Psoas muscle (tissue), 8 donors: ENCODE measurements around the gene METTL13. TPM values are rescaled to one million over a fixed set of nuclear protein-coding genes. Genes with fewer than 3 reads are reported as not detected.
A peak's percentile ranks its signal among the peaks of the same experiment; 100 is the strongest.

ENCODE experiments used
- ATAC-seq, 4 donors: fragments of 200-7000 bp; cut with Tn5 transposase; one replicate each; pipeline ENCODE4 v1.9.1; 2020; ENCODE audit warnings: moderate library complexity in 3 of 4, mild to moderate bottlenecking in 2 of 4
- DNase-seq, 2 donors: peaks; one replicate each; pipeline ENCODE4 v3.0.0-alpha.2; 2020
- H3K27ac ChIP-seq: fragments of 200-600 bp; one replicate; pipeline ENCODE4 v1.8.0; 2022
- H3K27me3 ChIP-seq, 3 donors: fragments of 200-600 bp in 1 of 3; one replicate each; pipeline versions ENCODE4 v1.6.1 to v1.8.0; 2013 to 2022; ENCODE audit warnings: low read length in 2 of 3, mild to moderate bottlenecking in 2 of 3, moderate library complexity in 1 of 3; ENCODE audit not compliant: insufficient read depth in 3 of 3
- H3K36me3 ChIP-seq, 2 donors: fragments of 200-600 bp in 1 of 2; one replicate each; pipeline versions ENCODE4 v1.6.1 to v1.8.0; 2013 to 2022; ENCODE audit warnings: low read depth in 1 of 2, mild to moderate bottlenecking in 1 of 2, moderate library complexity in 1 of 2; ENCODE audit not compliant: insufficient read depth in 1 of 2
- H3K4me1 ChIP-seq: fragments of 200-600 bp; one replicate; pipeline ENCODE4 v1.8.0; 2022
- H3K4me3 ChIP-seq: fragments of 200-600 bp; one replicate; pipeline ENCODE4 v1.8.0; 2022; ENCODE audit warnings: mild to moderate bottlenecking
- H3K9me3 ChIP-seq: fragments of 200-600 bp; one replicate; pipeline ENCODE4 v1.8.0; 2022
- WGBS, 3 donors: extraction: QIAGEN DNeasy Blood & Tissue Kit; methylation state at CpG; one replicate each; pipeline versions ENCODE4 v1.1.6 to v1.1.7; 2013; 5-methylcytosine and 5-hydroxymethylcytosine counted together
- intact Hi-C, 2 donors: fragments of 100-400 bp; cut with DNase I; formaldehyde crosslinking; loops; one replicate each; pipeline versions ENCODE4 v1.11.0 to v1.14.2; 2022
- long read RNA-seq, 2 donors: library from polyadenylated mRNA; unstranded; transcript quantifications; one replicate each; pipeline ENCODE4 v2.0.0, GENCODE V29; 2021
- polyA plus RNA-seq, 3 donors: library from polyadenylated mRNA; stranded (reverse); fragments of 200-250 nt; gene quantifications; one replicate each; pipeline ENCODE4 v1.2.3, GENCODE V29; 2013
- total RNA-seq, 4 donors: library from RNA; stranded (reverse); fragmentation: NEBNext Ultra II Directional in 2 of 4; extraction: Animal tissue kit (Norgen Biotek cat#: 25700) in 2 of 4; gene quantifications; one replicate each; pipeline versions ENCODE4 v1.2.1 to v1.2.4, GENCODE V29; 2021 to 2023
- TF ChIP-seq, protein P1 (sequence below): fragments of 200-600 bp; IDR thresholded peaks from one replicate; pipeline ENCODE4 v1.8.0; 2022; ENCODE audit warnings: antibody characterized with exemption
- donor health status: healthy with polysubstance abuse.
- donor health status: DM: no; HTN: no; CAD: no; lungs with moderate emphysema.
- donor health status: Bipolar disorder and iron deficiency.
- donor health status: healthy.
- donor health status: DM: yes; HTN: yes; CAD: no.
- donor health status: DM: no; HTN: no; CAD: no.
- donor health status: DM: no; HTN: no; CAD: no.
- donor health status: DM: yes; HTN: yes; CAD: no.

METTL13 gene, protein sequence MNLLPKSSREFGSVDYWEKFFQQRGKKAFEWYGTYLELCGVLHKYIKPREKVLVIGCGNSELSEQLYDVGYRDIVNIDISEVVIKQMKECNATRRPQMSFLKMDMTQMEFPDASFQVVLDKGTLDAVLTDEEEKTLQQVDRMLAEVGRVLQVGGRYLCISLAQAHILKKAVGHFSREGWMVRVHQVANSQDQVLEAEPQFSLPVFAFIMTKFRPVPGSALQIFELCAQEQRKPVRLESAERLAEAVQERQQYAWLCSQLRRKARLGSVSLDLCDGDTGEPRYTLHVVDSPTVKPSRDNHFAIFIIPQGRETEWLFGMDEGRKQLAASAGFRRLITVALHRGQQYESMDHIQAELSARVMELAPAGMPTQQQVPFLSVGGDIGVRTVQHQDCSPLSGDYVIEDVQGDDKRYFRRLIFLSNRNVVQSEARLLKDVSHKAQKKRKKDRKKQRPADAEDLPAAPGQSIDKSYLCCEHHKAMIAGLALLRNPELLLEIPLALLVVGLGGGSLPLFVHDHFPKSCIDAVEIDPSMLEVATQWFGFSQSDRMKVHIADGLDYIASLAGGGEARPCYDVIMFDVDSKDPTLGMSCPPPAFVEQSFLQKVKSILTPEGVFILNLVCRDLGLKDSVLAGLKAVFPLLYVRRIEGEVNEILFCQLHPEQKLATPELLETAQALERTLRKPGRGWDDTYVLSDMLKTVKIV
- 10 to 100 TPM; 19.0 to 26.8 (median 23.1) TPM for total RNA-seq
- 10 to 100 TPM; 15.0 to 66.4 (median 41.4) TPM for polyA plus RNA-seq
- long read RNA-seq, donor 1, transcript METTL13-201 (8 exons, 3,327 nt) = major isoform, 14 of 26 reads
- long read RNA-seq, donor 1, partial matches to known transcripts = 3 of 26 reads
- long read RNA-seq, donor 1, other reads (novel, unspliced or antisense) = 9 of 26 reads
- long read RNA-seq, donor 2, transcript METTL13-201 (8 exons, 3,327 nt) = major isoform, 18 of 34 reads
- long read RNA-seq, donor 2, partial matches to known transcripts = 2 of 34 reads
- long read RNA-seq, donor 2, other reads (novel, unspliced or antisense) = 14 of 34 reads

- WGBS, 3 donors = 0% methylated on average over 57 of the region's 57 CpGs
Measured at GRCh38 chr1:171781176-171781875, at the start of gene METTL13. Gene METTL13, plus strand, starts transcription at chr1:171781660. Its CDS starts 308 bp downstream, at chr1:171781968.

GRCh38 chr1:171736196-171736595, 45.3 kb upstream of the METTL13 start:
- no peak for DNase-seq
- Histone ChIP-seq H3K9me3 (no peaks in the 10 kb centered on the region), H3K27me3 (no peaks in the 10 kb centered on the region), H3K4me3 (no peak overlapping the region), H3K4me1 (peaks cover 18% of the 10 kb centered on the region), H3K36me3 (peaks cover 0 to 46% of the 10 kb centered on the region in 2 donors), H3K27ac (no peak overlapping the region)
- 95 to 98% (median 96%) methylated on average over 2 of the region's 2 CpGs for WGBS, 3 donors
- intact Hi-C loops = no loop called here
- ATAC-seq = no peak
- TF ChIP-seq, protein P1, sequence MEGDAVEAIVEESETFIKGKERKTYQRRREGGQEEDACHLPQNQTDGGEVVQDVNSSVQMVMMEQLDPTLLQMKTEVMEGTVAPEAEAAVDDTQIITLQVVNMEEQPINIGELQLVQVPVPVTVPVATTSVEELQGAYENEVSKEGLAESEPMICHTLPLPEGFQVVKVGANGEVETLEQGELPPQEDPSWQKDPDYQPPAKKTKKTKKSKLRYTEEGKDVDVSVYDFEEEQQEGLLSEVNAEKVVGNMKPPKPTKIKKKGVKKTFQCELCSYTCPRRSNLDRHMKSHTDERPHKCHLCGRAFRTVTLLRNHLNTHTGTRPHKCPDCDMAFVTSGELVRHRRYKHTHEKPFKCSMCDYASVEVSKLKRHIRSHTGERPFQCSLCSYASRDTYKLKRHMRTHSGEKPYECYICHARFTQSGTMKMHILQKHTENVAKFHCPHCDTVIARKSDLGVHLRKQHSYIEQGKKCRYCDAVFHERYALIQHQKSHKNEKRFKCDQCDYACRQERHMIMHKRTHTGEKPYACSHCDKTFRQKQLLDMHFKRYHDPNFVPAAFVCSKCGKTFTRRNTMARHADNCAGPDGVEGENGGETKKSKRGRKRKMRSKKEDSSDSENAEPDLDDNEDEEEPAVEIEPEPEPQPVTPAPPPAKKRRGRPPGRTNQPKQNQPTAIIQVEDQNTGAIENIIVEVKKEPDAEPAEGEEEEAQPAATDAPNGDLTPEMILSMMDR = no peak

More at GRCh38 chr1:171781176-171781875, at the start of gene METTL13:
- Histone ChIP-seq H3K9me3 (no peaks in the 10 kb centered on the region), H3K27ac (peak within 1 kb of the TSS; percentile 91), H3K36me3 (peaks cover 0 to 19% of the 10 kb centered on the region in 2 donors), H3K4me3 (peak within 1 kb of the TSS; percentile 92), H3K4me1 (peaks cover 26% of the 10 kb centered on the region), H3K27me3 (no peaks in the 10 kb centered on the region)
- ATAC-seq = peak; percentile 98 to 100 (median 99)
- intact Hi-C loops = loop anchor here (2.0 to 10.0 kb wide), 5 partner anchors 39 to 663 kb away; partner anchors contain the start of genes VAMP4 (in 2 of the 2) and PIGC (in 1 of the 2)
- TF ChIP-seq, protein P1 = no peak
- DNase-seq = peak; percentile 99

DNA sequence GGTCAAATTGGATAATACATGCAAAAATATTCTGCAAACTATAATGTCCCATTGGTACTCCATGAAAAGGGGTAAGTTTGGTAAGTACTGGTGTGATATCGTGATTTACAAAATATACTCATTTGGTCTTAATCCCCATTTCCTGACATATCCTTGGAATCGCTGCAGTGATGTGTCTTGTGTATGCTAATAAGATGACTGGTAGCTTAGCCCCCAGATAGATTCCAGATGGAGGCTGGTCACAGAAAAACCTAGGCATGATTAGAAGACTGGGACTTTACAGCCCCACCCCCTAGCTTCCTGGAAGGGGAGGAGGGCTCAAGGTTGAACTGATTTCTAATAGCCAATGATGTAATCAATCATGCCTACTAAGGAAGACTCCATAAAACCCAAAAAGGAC, 42.5 kb upstream of the METTL13 start:
- H3K36me3 ChIP-seq = peaks cover 0 to 40% of the 10 kb centered on the region in 2 donors
- no peak overlapping the region for H3K4me3 ChIP-seq
- no peaks in the 10 kb centered on the region for H3K27me3 ChIP-seq
- H3K4me1 ChIP-seq = peaks cover 29% of the 10 kb centered on the region
- DNase-seq (no peak), ATAC-seq (no peak)
- intact Hi-C loops = no loop called here
- H3K9me3 ChIP-seq = no peaks in the 10 kb centered on the region
- H3K27ac ChIP-seq = no peak overlapping the region
- WGBS, 3 donors = 74 to 79% (median 78%) methylated on average over 2 of the region's 2 CpGs
- TF ChIP-seq, protein P1 = no peak

DNA sequence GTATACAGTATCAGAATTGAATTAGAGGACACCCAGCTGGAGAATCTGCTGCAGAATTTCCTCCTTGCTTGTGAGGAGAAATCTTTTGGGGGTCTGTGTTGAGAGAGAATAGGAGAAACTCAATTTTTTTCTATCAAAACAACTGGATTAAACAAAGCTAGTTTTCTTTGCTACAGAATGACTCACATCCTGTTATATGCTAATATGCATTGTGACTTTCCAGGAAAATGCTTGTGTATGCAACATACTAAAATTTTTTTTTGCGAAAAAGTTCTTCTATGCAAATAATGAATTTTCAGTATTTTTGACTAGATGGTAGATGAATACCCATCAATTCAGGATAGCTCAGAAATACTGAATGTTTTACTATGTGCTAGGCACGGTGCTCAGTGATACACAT, 41.8 kb upstream of the METTL13 start:
- H3K4me1 ChIP-seq = peaks cover 35% of the 10 kb centered on the region
- H3K9me3 ChIP-seq = no peaks in the 10 kb centered on the region
- TF ChIP-seq, protein P1 = no peak
- H3K4me3 ChIP-seq = no peak overlapping the region
- 84 to 92% (median 85%) methylated on average over 2 of the region's 2 CpGs for WGBS, 3 donors
- intact Hi-C loops = loop anchor here (5.0 to 10.0 kb wide), 3 partner anchors 43 to 252 kb away; partner anchors contain the start of genes METTL13 (in 1 of the 2) and PRRC2C (in 1 of the 2)
- peaks cover 0 to 40% of the 10 kb centered on the region in 2 donors for H3K36me3 ChIP-seq
- DNase-seq (no peak), ATAC-seq (no peak)
- H3K27ac ChIP-seq = no peak overlapping the region
- no peaks in the 10 kb centered on the region for H3K27me3 ChIP-seq
